K562 (cell line): ENCODE measurements around the gene LPCAT1.
"Not testable (repeated sequence)": the region's sequence is repeated elsewhere in the genome, so short reads cannot be mapped to it uniquely, and the experiment has no call there.

ENCODE experiments used
- CREB1 ChIP-seq, 2 experiments: sonication (generic) in 1 of 2; formaldehyde crosslinking in 1 of 2; IDR thresholded peaks; 2 replicates each; pipeline versions ENCODE4 v1.6.1 to v1.8.0; 2012 to 2022; ENCODE audit warnings: inconsistent platforms in 1 of 2, mild to moderate bottlenecking in 1 of 2, missing genetic modification reagents in 1 of 2, moderate library complexity in 1 of 2
- CTCF ChIP-seq, 3 experiments: IDR thresholded peaks in 2 of 3; conservative IDR thresholded peaks in 1 of 3; 2 replicates each; pipeline ENCODE4 v1.5.1; 2011 to 2012; ENCODE audit warnings: low read length in 3 of 3, mild to moderate bottlenecking in 3 of 3, control low read depth in 2 of 3, improper control_type of control experiment in 1 of 3, inconsistent platforms in 1 of 3, low read depth in 1 of 3, mixed read lengths in 1 of 3, moderate library complexity in 1 of 3; ENCODE audit not compliant: insufficient read depth in 2 of 3
- SMC3 ChIP-seq: conservative IDR thresholded peaks from 2 replicates; pipeline ENCODE4 v1.6.1; 2011; ENCODE audit warnings: low read depth, low read length, improper control_type of control experiment; ENCODE audit not compliant: insufficient read depth
- TEAD4 ChIP-seq, 2 experiments: sonication (generic) in 1 of 2; formaldehyde crosslinking in 1 of 2; IDR thresholded peaks; 2 replicates each; pipeline versions ENCODE4 v1.6.1 to v1.8.0; 2012 to 2022; ENCODE audit warnings: borderline replicate concordance in 1 of 2, inconsistent platforms in 1 of 2, low read length in 1 of 2, mild to moderate bottlenecking in 1 of 2, missing genetic modification reagents in 1 of 2
- ZNF592 ChIP-seq: fragments of 450-650 bp; IDR thresholded peaks from 2 replicates; pipeline ENCODE4 v1.6.1; 2017; ENCODE audit warnings: antibody characterized with exemption, mild to moderate bottlenecking

GRCh38 chr5:1505089-1505488 lies 18.7 kb downstream of the LPCAT1 start:
- TF ChIP-seq SMC3; TEAD4 (IDR thresholded peaks at IDR 0.05; ENCODE audit: low read length); TEAD4 (CRISPR knock-in tag; IDR thresholded peaks at IDR 0.05; ENCODE audit: borderline replicate concordance); CREB1 (IDR thresholded peaks at IDR 0.05); CREB1 (CRISPR knock-in tag; IDR thresholded peaks at IDR 0.05); ZNF592; CTCF (IDR thresholded peaks at IDR 0.05 in 2 of 3, conservative IDR thresholded peaks at IDR 0.05 in 1 of 3; ENCODE audit: insufficient read depth in 2 of 3, low read depth in 1 of 3, low read length in 3 of 3): not testable (repeated sequence)
